Right kidney (tissue), 1 donor: ENCODE measurements around the gene ZP1.

Source experiments
- DNase-seq: peaks from one replicate; pipeline ENCODE4 v3.0.0-alpha.2; 2016

Gene ZP1

GRCh38 chr11:60859616-60860250, 7.6 kb upstream of the ZP1 start:
- no peak for DNase-seq

GRCh38 chr11:60860943-60861342, 6.4 kb upstream of the ZP1 start:
- no peak for DNase-seq

- DNase-seq, result no peak
These were observed 5.2 kb upstream of the ZP1 start for GRCh38 chr11:60862171-60862570.

GRCh38 chr11:60863550-60864521, 3.5 kb upstream of the ZP1 start:
- no peak for DNase-seq

- DNase-seq, result no peak
These were observed 2.4 kb upstream of the ZP1 start for GRCh38 chr11:60864856-60865513.

- DNase-seq, result no peak
These were observed 734 bp downstream of the ZP1 start for GRCh38 chr11:60867871-60868681.

- no peak for DNase-seq
These were observed 1.5 kb downstream of the ZP1 start for GRCh38 chr11:60868682-60869450.

GRCh38 chr11:60869451-60869825, 2.1 kb downstream of the ZP1 start:
- no peak for DNase-seq

GRCh38 chr11:60870276-60870675, 2.9 kb downstream of the ZP1 start:
- DNase-seq, result no peak

- DNase-seq, result no peak
These were observed 3.5 kb downstream of the ZP1 start for GRCh38 chr11:60870733-60871377.

GRCh38 chr11:60871378-60872061, 4.2 kb downstream of the ZP1 start:
- DNase-seq, result no peak

- no peak for DNase-seq
These were observed 5.0 kb downstream of the ZP1 start for GRCh38 chr11:60872124-60872960.

- DNase-seq, result no peak
These were observed 5.7 kb downstream of the ZP1 start for GRCh38 chr11:60872961-60873524.

- DNase-seq, result no peak
These were observed 6.2 kb downstream of the ZP1 start for GRCh38 chr11:60873533-60873932.

- DNase-seq, result no peak
These were observed 7.4 kb downstream of the ZP1 start for GRCh38 chr11:60874421-60875365.

GRCh38 chr11:60875366-60876167, 8.2 kb downstream of the ZP1 start:
- no peak for DNase-seq

- no peak for DNase-seq
These were observed 8.8 kb downstream of the ZP1 start for GRCh38 chr11:60876168-60876485.
